ENCODE measurements around the gene C3orf52. TPM values are rescaled to one million over a fixed set of nuclear protein-coding genes. Genes with fewer than 3 reads are reported as not detected.
"Not testable (repeated sequence)": the region's sequence is repeated elsewhere in the genome, so short reads cannot be mapped to it uniquely, and the experiment has no call there.

The C3orf52 gene
- total and polyA plus RNA-seq, 10 of the 15 experiments (the other 5 are each of a cell fraction or from before 2014, with no cell fraction given), result 0.15 to 1.9 (median 0.73) TPM

DNA sequence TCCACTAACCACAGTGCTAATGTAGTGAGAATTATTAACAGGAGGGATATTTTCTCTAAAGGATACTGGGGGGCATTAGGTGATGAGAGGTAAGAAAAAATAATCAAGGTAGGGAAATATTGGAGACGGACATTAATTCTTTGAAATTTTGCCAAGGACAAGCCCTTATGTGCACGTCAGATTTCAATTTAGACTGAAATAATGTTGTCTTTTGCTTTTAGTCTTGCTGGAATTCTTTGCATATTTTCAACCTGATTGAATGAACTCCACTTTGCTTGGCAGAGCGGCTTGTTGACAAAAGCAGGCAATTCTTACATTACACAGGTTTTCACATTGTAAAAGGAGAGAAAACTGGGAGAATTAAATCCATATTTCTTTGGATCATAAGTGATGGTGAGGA, 25.0 kb upstream of the C3orf52 start:
- FAIRE-seq (no peak), ATAC-seq (no peak), DNase-seq (ENCODE audit: low read depth, low spot score) (no peak)
- H3K79me2 ChIP-seq (ENCODE audit: control insufficient read depth, insufficient read depth, low read length), result no peaks in the 10 kb centered on the region
- ChIA-PET POLR2A (no interaction called here), CTCF (interaction anchor here (0.6 kb wide), 1 partner anchor 57 kb away, joined by 3 read pairs; no protein-coding TSS in a partner anchor), SMC1A (ENCODE audit: uncharacterized antibody, unreplicated experiment) (no interaction called here), RAD21 (ENCODE audit: unreplicated experiment) (no interaction called here)
- H4K20me1 ChIP-seq (ENCODE audit: control insufficient read depth, insufficient read depth), result no peaks in the 10 kb centered on the region
- no peaks in the 10 kb centered on the region for H3K36me3 ChIP-seq (ENCODE audit: control insufficient read depth in 2 of 2, insufficient read depth in 2 of 2, low read length in 1 of 2)
- WGBS (ENCODE audit: insufficient coverage, insufficient replicate concordance, low lambda C conversion rate, missing lambda C conversion rate), result 29% methylated on average over 3 of the region's 3 CpGs
- no peak overlapping the region for H3K9ac ChIP-seq (ENCODE audit: control insufficient read depth, insufficient read depth, low read length)
- intact Hi-C loops (cut with micrococcal nuclease; ENCODE audit: unreplicated experiment), result no loop called here
- no peak overlapping the region for H2AFZ ChIP-seq (ENCODE audit: control insufficient read depth, low read depth, low read length)
- no peak overlapping the region for H3K4me3 ChIP-seq
- no peak overlapping the region for H3K4me2 ChIP-seq (ENCODE audit: control insufficient read depth, insufficient read depth)
- in situ Hi-C loops (cut with MboI), result no loop called here
- H3K4me1 ChIP-seq (ENCODE audit: control insufficient read depth, insufficient read depth, low read length), result no peaks in the 10 kb centered on the region
- H3K27me3 ChIP-seq (replicated peaks in 1 of 2; ENCODE audit: control insufficient read depth in 2 of 2, insufficient read depth in 2 of 2, low read length in 1 of 2), result no peaks in the 10 kb centered on the region
- H3K27ac ChIP-seq (ENCODE audit: control insufficient read depth, insufficient read depth), result no peak overlapping the region
- BruUV-seq (replicated peaks), result no TSS peak
- H3K9me3 ChIP-seq (replicated peaks; ENCODE audit: control insufficient read depth, insufficient read depth, low read length), result no peaks in the 10 kb centered on the region
- TF ChIP-seq POLR2AphosphoS5 (IDR thresholded peaks at IDR 0.05; ENCODE audit: low read length) (no peak), BMI1 (IDR thresholded peaks at IDR 0.05; ENCODE audit: borderline replicate concordance) (no peak), BACH1 (IDR thresholded peaks at IDR 0.05; ENCODE audit: borderline replicate concordance) (no peak), NFXL1 (IDR thresholded peaks at IDR 0.05; ENCODE audit: borderline replicate concordance) (no peak), MEF2B (IDR thresholded peaks at IDR 0.05; ENCODE audit: partially characterized antibody, poor library complexity, severe bottlenecking) (no peak)

DNA sequence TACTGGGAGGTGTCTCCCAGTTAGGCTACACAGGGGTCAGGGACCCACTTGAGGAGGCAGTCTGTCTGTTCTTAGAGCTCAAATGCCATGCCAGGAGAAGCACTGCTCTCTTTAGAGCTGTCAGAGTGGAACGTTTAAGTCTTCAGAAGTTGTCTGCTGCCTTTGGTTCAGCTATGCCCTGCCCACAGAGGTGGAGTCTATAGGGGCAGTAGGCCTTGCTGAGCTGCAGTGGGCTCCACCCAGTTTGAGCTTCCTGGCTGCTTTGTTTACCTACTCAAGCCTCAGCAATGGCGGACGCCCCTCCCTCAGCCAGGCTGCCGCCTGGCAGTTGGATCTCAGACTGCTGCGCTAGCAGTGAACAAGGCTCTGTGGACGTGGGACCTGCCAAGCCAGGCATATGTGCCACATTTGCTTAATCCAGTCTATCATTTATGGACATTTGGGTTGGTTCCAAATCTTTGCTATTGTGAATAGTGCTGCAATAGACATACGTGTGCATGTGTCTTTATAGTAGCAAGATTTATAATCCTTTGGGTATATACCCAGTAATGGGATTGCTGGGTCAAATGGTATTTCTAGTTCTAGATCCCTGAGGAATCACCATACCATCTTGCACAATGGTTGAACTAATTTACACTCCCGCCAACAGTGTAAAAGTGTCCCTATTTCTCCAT, 13.7 kb upstream of the C3orf52 start:
- ATAC-seq; H3K4me1 ChIP-seq (ENCODE audit: control insufficient read depth, insufficient read depth, low read length); H3K4me2 ChIP-seq (ENCODE audit: control insufficient read depth, insufficient read depth); POLR2A ChIA-PET; CTCF ChIA-PET; in situ Hi-C loops (cut with MboI); H3K27me3 ChIP-seq (replicated peaks in 1 of 2; ENCODE audit: control insufficient read depth in 2 of 2, insufficient read depth in 2 of 2, low read length in 1 of 2); SMC1A ChIA-PET (ENCODE audit: uncharacterized antibody, unreplicated experiment); H4K20me1 ChIP-seq (ENCODE audit: control insufficient read depth, insufficient read depth); BruUV-seq (replicated peaks); H3K9me3 ChIP-seq (replicated peaks; ENCODE audit: control insufficient read depth, insufficient read depth, low read length); H3K79me2 ChIP-seq (ENCODE audit: control insufficient read depth, insufficient read depth, low read length); H3K9ac ChIP-seq (ENCODE audit: control insufficient read depth, insufficient read depth, low read length); FAIRE-seq; H3K36me3 ChIP-seq (ENCODE audit: control insufficient read depth in 2 of 2, insufficient read depth in 2 of 2, low read length in 1 of 2); H3K4me3 ChIP-seq; RAD21 ChIA-PET (ENCODE audit: unreplicated experiment); H2AFZ ChIP-seq (ENCODE audit: control insufficient read depth, low read depth, low read length); H3K27ac ChIP-seq (ENCODE audit: control insufficient read depth, insufficient read depth); intact Hi-C loops (cut with micrococcal nuclease; ENCODE audit: unreplicated experiment); DNase-seq (ENCODE audit: low read depth, low spot score): not testable (repeated sequence)
- WGBS (ENCODE audit: insufficient coverage, insufficient replicate concordance, low lambda C conversion rate, missing lambda C conversion rate), result 70% methylated on average over 8 of the region's 8 CpGs
